Heart right ventricle (tissue), 16 donors: ENCODE results near the gene GABPA. TPM values are rescaled to one million over a fixed set of nuclear protein-coding genes. Genes with fewer than 3 reads are reported as not detected.
"Not testable (repeated sequence)": the region's sequence is repeated elsewhere in the genome, so short reads cannot be mapped to it uniquely, and the experiment has no call there.

Experiments
- ATAC-seq, 8 donors: fragments of 200-7000 bp; cut with Tn5 transposase; one replicate each; pipeline ENCODE4 v1.9.1; 2020; ENCODE audit warnings: mild to moderate bottlenecking in 8 of 8, moderate library complexity in 8 of 8, moderate number of reproducible peaks in 1 of 8
- DNase-seq, 2 donors: peaks; one replicate each; pipeline ENCODE4 v3.0.0-alpha.2; 2020
- H3K27ac ChIP-seq, 10 donors: fragments of 200-600 bp; sonication (generic) in 2 of 10; one replicate each; pipeline versions ENCODE4 v1.5.0 to v1.8.0; 2020 to 2022; ENCODE audit warnings: mild to moderate bottlenecking in 3 of 10
- H3K27me3 ChIP-seq, 7 donors: fragments of 200-600 bp; one replicate each; pipeline ENCODE4 v1.8.0; 2021 to 2022; ENCODE audit warnings: mild to moderate bottlenecking in 2 of 7
- H3K36me3 ChIP-seq, 9 donors: fragments of 200-600 bp; sonication (generic) in 1 of 9; one replicate each; pipeline versions ENCODE4 v1.5.0 to v1.8.0; 2020 to 2022; ENCODE audit warnings: mild to moderate bottlenecking in 2 of 9
- H3K4me1 ChIP-seq, 9 donors: fragments of 200-600 bp; sonication (generic) in 1 of 9; one replicate each; pipeline versions ENCODE4 v1.5.0 to v1.8.0; 2020 to 2022; ENCODE audit warnings: mild to moderate bottlenecking in 4 of 9
- H3K4me3 ChIP-seq, 10 donors: fragments of 200-600 bp; sonication (generic) in 2 of 10; one replicate each; pipeline versions ENCODE4 v1.5.0 to v1.8.0; 2020 to 2022; ENCODE audit warnings: mild to moderate bottlenecking in 7 of 10, moderate library complexity in 2 of 10
- H3K9me3 ChIP-seq, 11 donors: fragments of 200-600 bp in 10 of 11; sonication (generic) in 2 of 11; one replicate each; pipeline versions ENCODE4 v1.5.0 to v1.8.0; 2013 to 2022; ENCODE audit warnings: mild to moderate bottlenecking in 2 of 11, control low read depth in 1 of 11, moderate library complexity in 1 of 11
- CTCF ChIP-seq, 9 donors: fragments of 200-600 bp; sonication (generic) in 2 of 9; IDR thresholded peaks; one replicate each; pipeline versions ENCODE4 v1.5.0 to v1.8.0; 2021 to 2022; ENCODE audit warnings: antibody characterized with exemption in 9 of 9, mild to moderate bottlenecking in 5 of 9, moderate library complexity in 1 of 9
- WGBS, 2 donors: extraction: QIAGEN DNeasy Blood & Tissue Kit; methylation state at CpG; one replicate each; pipeline ENCODE4 v1.1.7; 2013; ENCODE audit warnings: inconsistent platforms in 1 of 2; 5-methylcytosine and 5-hydroxymethylcytosine counted together
- intact Hi-C, 10 donors: fragments of 100-400 bp; cut with DNase I; formaldehyde crosslinking; loops; one replicate each; pipeline versions ENCODE4 v1.11.1 to v1.14.2; 2022
- polyA plus RNA-seq, 2 donors: library from polyadenylated mRNA; stranded (reverse); fragments of 200-250 nt; gene quantifications; one replicate each; pipeline ENCODE4 v1.2.3, GENCODE V29; 2013
- total RNA-seq, 10 donors: library from RNA; stranded (reverse); fragmentation: NEBNext Ultra II Directional in 3 of 10; extraction: Animal tissue kit (Norgen Biotek cat#: 25700) in 3 of 10; gene quantifications; one replicate each; pipeline versions ENCODE4 v1.2.1 to v1.2.4, GENCODE V29; 2021 to 2023
- donor health status: Arrhythmogenic right ventricular cardiomyopathy.
- donor health status: ischemic (EF 13 %, LVEDD 7.1; RV severe dilation, severe dysfunction).
- donor health status: healthy with polysubstance abuse.
- donor health status: DM: no; HTN: yes; CAD: no.
- donor health status: DM: no; HTN: no; CAD: no.
- donor health status: ischemic (EF 25% LVEDD 6.9; RV normal size, moderate dysfunction).
- donor health status: ischemic (EF 25% LVEDD 5.7; RV mildly dilated, moderate dysfunction).
- donor health status: healthy.
- donor health status: DM: yes; HTN: yes; CAD: no.
- donor health status: Ischemic cardiomyopathy.
- donor health status: ischemic (EF 35%, LVEDD 5.7; RV mildly dilated, moderate dysfunction).
- donor health status: nonischemic (EF 11% LVEDD 7.7; RV severe dilation, severe dysfunction).
- donor health status: DM: yes; HTN: yes; CAD: no.
- donor health status: PGD.
- donor health status: ischemic (EF 29% LVEDD 5.4; RV normal size, mild dysfunction).
- donor health status: nonischemic (EF 23%, LVEDD 6.1; RV moderate dilation, normal function).

The GABPA gene
- total and polyA plus RNA-seq, 12 donors: 5.1 to 18.4 (median 14.0) TPM

- ATAC-seq: no peak
- WGBS, 2 donors: 87 to 90% methylated on average over 4 of the region's 4 CpGs
Measured at GRCh38 chr21:25776440-25776839, 41.7 kb downstream of the GABPA start.

DNA sequence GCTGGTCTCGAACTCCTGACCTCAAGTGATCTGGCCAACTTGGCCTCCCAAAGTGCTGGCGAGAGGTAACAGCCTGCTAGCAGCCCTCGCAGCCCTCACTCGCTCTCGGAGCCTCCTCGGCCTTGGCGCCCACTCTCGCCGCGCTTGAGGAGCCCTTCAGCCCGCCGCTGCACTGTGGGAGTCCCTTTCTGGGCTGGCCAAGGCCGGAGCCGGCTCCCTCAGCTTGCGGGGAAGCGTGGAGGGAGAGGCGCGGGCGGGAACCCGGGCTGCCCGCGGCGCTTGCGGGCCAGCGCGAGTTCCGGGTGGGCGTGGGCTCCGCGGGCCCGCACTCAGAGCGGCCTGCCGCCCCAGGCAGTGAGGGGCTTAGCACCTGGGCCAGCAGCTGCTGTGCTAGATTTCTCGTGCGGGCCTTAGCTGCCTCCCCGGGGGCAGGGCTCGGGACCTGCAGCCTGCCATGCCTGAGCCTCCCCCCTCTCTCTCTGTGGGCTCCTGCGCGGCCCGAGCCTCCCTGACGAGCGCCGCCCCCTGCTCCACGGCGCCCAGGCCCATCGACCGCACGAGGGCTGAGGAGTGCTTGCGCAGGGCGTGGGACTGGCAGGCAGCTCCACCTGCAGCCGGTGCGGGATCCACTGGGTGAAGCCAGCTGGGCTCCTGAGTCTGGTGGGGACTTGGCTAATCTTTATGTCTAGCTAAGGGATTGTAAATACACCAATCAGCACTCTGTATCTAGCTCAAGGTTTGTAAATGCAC lies 43.5 kb downstream of the GABPA start:
- intact Hi-C loops, H3K4me1 ChIP-seq, ATAC-seq, H3K9me3 ChIP-seq, H3K27me3 ChIP-seq, DNase-seq, H3K4me3 ChIP-seq, H3K36me3 ChIP-seq, H3K27ac ChIP-seq: not testable (repeated sequence)
- WGBS, 2 donors: 91 to 93% methylated on average over 41 to 52 of the region's 52 CpGs

More at GRCh38 chr21:25776440-25776839, 41.7 kb downstream of the GABPA start:
- TF ChIP-seq CTCF (IDR thresholded peaks at IDR 0.05): no peak
- Histone ChIP-seq H3K9me3 (no peaks in the 10 kb centered on the region), H3K4me1 (peaks cover 0 to 10% (median 0%) of the 10 kb centered on the region in 9 donors), H3K36me3 (peaks cover 0 to 6% (median 0%) of the 10 kb centered on the region in 9 donors), H3K4me3 (no peak overlapping the region), H3K27me3 (no peaks in the 10 kb centered on the region), H3K27ac (no peak overlapping the region)
- no peak for DNase-seq
- intact Hi-C loops: no loop called here

GRCh38 chr21:25788677-25789076 lies 53.9 kb downstream of the GABPA start:
- ATAC-seq (no peak), DNase-seq (no peak)
- no peak overlapping the region for H3K4me3 ChIP-seq
- H3K36me3 ChIP-seq: no peaks in the 10 kb centered on the region
- no peak for TF ChIP-seq CTCF (IDR thresholded peaks at IDR 0.05)
- H3K27ac ChIP-seq: no peak overlapping the region
- 63 to 69% methylated on average over 6 of the region's 6 CpGs for WGBS, 2 donors
- peaks cover 0 to 12% (median 0%) of the 10 kb centered on the region in 7 donors for H3K27me3 ChIP-seq
- no peaks in the 10 kb centered on the region for H3K9me3 ChIP-seq
- peaks cover 0 to 11% (median 8%) of the 10 kb centered on the region in 9 donors for H3K4me1 ChIP-seq
- intact Hi-C loops: no loop called here

GRCh38 chr21:25790122-25790877 lies 55.5 kb downstream of the GABPA start:
- Histone ChIP-seq H3K36me3 (no peaks in the 10 kb centered on the region), H3K4me1 (peaks cover 0 to 11% (median 8%) of the 10 kb centered on the region in 9 donors), H3K9me3 (no peaks in the 10 kb centered on the region), H3K27me3 (peaks cover 0 to 12% (median 0%) of the 10 kb centered on the region in 7 donors), H3K4me3 (peak overlapping the region in 9 of 10 donors; percentile 8 to 47 (median 35)), H3K27ac (peak overlapping the region in 5 of 10 donors; percentile 4 to 48 (median 18))
- 18 to 23% methylated on average over 7 of the region's 7 CpGs for WGBS, 2 donors
- intact Hi-C loops: loop anchor here in 1 of 10 donors (10.0 kb wide), 1 partner anchor 925 kb away; no protein-coding TSS in a partner anchor
- DNase-seq: no peak
- ATAC-seq: peak in 7 of 8 donors; percentile 53 to 78 (median 68)
- TF ChIP-seq CTCF (IDR thresholded peaks at IDR 0.05): peak in 8 of 9 donors; percentile 15 to 57 (median 48)
